Middle frontal gyrus (tissue), 1 donor: ENCODE data around the gene SPRR2D.
"Not testable (repeated sequence)": the region's sequence is repeated elsewhere in the genome, so short reads cannot be mapped to it uniquely, and the experiment has no call there.

Experiments
- DNase-seq: peaks from one replicate; pipeline ENCODE4 v3.0.0-alpha.2; 2015; ENCODE audit warnings: low spot score; ENCODE audit errors: extremely low spot score

The SPRR2D gene

DNA sequence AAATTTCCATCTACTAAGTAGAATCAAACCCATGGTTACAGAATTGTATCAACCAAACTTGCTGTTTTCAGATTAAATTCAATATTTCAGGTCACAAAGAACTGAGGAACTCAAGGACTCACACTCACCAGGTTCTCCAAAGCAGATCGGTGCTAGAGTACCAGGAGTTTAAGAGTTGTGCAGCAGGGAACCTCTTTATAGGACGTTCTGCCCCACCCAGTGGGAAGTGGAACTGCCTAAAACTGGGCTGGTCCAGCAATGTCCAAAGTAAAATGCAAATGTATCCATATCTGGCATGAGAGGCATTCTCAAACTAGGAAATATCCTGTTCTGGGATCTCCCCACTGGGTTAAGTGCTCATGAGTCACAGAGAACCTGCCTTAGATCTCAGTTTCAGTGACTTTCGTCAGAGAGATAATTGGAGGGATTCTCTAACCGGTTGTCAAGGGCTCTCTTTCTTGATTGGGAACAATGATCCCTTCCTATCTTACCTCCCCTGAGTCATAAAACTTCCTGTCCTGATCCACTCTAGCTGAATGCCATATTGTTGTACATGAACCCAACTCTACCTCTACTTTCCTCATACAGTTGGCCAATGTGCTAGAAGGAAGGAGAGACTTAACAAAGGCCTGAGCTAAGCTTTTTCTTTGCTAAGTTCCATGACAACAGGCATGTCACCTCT, at the start of gene SPRR2D:
TSS of gene SPRR2D (minus strand) at position 171 of the 682 bp plus-strand sequence. CDS start 774 bp downstream, outside the sequence.
- DNase-seq = no peak

- no peak for DNase-seq
Observed at GRCh38 chr1:153087652-153088051, 46.7 kb upstream of the SPRR2D start.

DNA sequence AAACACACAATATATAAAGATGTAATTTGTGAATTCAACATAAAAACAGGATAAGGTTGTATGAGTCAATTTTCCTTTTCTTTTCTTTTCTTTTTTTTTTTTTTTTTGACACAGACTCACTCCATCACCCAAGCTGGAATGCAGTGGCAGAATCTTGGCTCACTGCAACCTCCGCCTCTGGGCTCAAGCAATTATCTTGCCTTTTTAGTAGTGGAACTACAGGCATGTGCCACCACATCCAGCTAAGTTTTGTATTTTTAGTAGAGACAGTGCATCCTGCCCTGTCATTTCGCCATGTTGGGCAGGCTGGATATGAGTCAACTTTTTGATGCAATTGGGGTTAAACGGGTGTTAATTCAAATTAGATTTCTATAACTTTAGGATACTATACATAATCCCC, 40.8 kb upstream of the SPRR2D start:
- no peak for DNase-seq

GRCh38 chr1:153072806-153073726, 32.1 kb upstream of the SPRR2D start:
- DNase-seq = no peak

DNA sequence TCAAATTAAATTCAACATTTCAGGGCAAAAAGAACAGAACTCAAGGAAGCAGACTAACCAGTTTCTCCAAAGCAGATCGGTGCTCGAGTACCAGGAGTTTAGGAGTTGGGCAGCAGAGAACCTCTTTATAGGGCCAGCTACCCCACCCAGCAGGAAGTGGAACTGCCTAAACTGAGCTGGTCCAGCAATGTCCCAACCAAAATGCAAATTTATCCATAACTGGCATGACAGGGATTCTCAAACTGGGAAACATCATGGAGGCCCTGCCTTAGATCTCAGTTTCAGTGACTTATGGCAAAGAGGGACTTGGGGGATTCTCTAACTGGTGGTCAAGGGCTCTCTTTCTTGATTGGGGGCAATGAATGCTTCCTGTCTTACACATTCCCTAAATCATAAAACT, 30.6 kb upstream of the SPRR2D start, which contains the start of gene SPRR2B:
TSS of gene SPRR2B (minus strand) at position 101 of the 400 bp plus-strand sequence. CDS start 772 bp downstream, outside the sequence.
- DNase-seq = no peak

- no peak for DNase-seq
Observed at GRCh38 chr1:153070243-153070642, 29.3 kb upstream of the SPRR2D start.

GRCh38 chr1:153058826-153059784, 18.2 kb upstream of the SPRR2D start:
- DNase-seq = no peak

- no peak for DNase-seq
Observed at GRCh38 chr1:153058154-153058553, 17.2 kb upstream of the SPRR2D start.

- DNase-seq = no peak
Observed at GRCh38 chr1:153057375-153057774, 16.5 kb upstream of the SPRR2D start, which contains the start of gene SPRR2A. Gene SPRR2A (minus strand): TSS chr1:153057512. CDS start chr1:153056735, 777 bp downstream.

GRCh38 chr1:153056111-153056510, 15.2 kb upstream of the SPRR2D start:
- not testable (repeated sequence) for DNase-seq

DNA sequence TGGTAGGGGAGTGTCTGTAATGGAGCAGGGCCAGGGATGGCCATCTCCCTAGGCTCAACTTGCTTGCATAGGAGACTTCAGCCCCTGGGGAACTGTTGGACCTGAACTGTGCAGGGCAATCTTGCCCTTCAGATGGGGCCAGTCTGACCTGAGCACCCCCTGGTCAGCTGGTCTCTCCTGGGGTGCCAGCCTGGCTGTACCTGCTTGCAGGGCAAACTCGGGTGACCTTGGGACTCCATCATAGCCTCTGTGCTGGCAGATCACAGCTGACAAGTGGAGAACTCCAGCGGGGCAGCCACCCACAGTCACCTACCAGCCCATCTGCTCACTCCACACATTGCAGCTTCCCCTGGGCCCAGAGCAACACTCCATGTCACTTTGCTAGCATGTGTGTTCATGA, 8.3 kb upstream of the SPRR2D start:
- DNase-seq = no peak

DNA sequence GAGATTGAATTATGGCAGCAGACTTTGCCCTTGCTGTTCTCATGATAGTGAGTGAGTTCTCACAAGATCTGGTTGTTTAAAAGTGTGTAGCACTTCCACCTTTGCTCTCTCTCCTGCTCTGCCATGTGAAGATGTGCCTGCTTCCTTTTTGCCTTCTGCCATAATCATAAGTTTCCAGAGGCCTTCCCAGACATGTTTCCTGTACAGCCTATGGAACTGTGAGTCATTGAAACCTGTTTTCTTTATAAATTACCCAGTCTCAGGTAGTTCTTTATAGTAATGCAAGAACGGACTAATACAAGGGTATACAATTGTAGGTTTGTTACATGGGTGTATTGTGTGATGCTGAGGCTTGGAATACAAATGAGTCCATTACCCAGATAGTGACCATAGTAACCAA, 5.7 kb downstream of the SPRR2D start:
- no peak for DNase-seq

- DNase-seq = no peak
Observed at GRCh38 chr1:153032677-153033308, 8.1 kb downstream of the SPRR2D start.

DNA sequence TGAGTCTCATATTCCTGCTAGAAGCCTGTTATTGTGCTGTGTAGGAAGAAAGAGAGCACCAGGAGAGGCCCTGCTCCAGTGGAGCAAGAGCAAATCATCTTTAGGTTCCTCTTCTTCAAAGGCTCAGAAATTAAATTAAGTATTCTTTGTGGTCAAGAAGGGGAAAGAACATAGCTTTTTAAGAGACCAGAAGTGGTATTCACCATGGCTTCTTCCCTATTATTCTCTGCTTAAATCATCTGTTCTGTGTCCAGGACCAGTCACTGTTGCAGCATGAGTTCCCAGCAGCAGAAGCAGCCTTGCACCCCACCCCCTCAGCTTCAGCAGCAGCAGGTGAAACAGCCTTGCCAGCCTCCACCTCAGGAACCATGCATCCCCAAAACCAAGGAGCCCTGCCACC, 8.8 kb downstream of the SPRR2D start:
- DNase-seq = no peak

- no peak for DNase-seq
Observed at GRCh38 chr1:153030895-153031294, 10.0 kb downstream of the SPRR2D start, which contains the start of gene SPRR1B. Gene SPRR1B (plus strand): TSS chr1:153031203. CDS start chr1:153032346, 1,143 bp downstream.

DNA sequence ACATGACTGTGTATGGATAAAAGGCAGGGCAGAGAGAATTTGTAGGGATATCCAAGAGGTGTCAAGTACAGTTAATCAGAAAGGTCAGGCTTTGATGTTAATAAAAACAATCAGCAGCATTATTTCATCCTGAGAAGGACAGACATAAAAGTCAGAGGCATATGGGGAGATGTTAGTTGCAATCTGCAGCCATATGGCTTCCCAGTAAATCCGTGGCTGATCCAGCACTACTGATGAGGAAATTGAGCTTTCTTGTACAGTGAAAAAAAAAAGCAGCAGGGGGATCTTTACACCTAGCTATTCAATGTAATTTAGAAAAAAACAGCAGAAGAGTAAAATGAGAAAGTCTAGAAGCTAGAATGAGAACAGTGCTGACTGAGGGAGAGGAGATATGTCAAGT, 12.2 kb downstream of the SPRR2D start:
- DNase-seq = no peak

GRCh38 chr1:153025797-153026196, 15.1 kb downstream of the SPRR2D start:
- DNase-seq = no peak

GRCh38 chr1:153024413-153024812, 16.5 kb downstream of the SPRR2D start:
- DNase-seq = no peak

DNA sequence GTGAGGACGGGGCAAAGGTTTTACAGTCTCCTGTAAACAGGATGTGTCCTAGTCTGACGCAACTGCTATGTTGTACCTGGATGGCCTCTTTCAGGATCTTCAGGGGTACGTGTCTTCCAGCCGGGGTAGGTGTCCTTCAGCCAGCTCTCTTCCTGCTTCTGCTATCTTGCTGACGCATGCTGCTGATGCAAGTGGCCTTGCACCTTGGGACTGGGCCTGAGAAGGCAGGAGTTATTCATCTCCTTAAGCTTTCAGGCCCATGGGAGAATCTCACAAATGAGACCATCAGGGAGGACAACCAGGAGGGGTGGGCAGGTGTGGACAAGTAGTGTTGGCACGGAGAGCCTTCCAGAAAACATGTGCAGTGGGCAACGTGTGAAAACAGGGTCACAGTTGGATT, 17.8 kb downstream of the SPRR2D start:
- DNase-seq = no peak

DNA sequence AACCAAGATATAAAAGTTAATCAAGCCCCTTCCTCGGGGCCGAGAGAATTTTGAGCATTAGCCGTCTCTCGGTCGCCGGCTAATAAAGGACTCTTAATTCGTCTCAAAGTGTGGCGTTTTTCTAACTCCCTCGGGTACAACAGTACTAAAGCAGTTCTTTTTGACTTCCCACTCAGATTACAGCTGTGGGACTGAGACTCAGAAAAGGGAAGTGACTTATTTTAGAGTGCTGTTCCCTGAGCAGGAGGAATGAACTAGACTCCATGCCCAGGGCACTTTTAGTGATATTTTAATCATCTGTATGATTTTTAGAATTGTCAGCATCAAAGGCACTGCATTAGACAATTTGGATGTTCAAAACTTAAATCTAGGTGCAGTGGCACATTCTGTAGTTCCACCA, 18.6 kb downstream of the SPRR2D start:
- not testable (repeated sequence) for DNase-seq
